Measurements from ENCODE around the gene SUPT4H1. TPM values are rescaled to one million over a fixed set of nuclear protein-coding genes. Genes with fewer than 3 reads are reported as not detected.

Gene SUPT4H1
- total and polyA plus RNA-seq, 3 donors from 2014 or later, result 59.3 to 98.5 (median 64.4) TPM

GRCh38 chr17:58315750-58316149 lies 36.3 kb downstream of the SUPT4H1 start:
- H3K36me3 ChIP-seq (ENCODE audit: low read depth, missing control alignments), result no peaks in the 10 kb centered on the region
- DNase-seq, result no peak
- H3K4me3 ChIP-seq, result no peak overlapping the region
- intact Hi-C loops (cut with DNase I; ENCODE audit: low total_unique reads), result no loop called here
- no peak overlapping the region for H3K27ac ChIP-seq
- no peaks in the 10 kb centered on the region for H3K9me3 ChIP-seq
- WGBS, 2 donors, result 92 to 95% methylated on average over 4 of the region's 4 CpGs
- H3K27me3 ChIP-seq, result no peaks in the 10 kb centered on the region
- TF ChIP-seq POLR2A (IDR thresholded peaks at IDR 0.05) (no peak), CTCF (IDR thresholded peaks at IDR 0.05) (no peak)
- no peaks in the 10 kb centered on the region for H3K4me1 ChIP-seq

- no peaks in the 10 kb centered on the region for H3K36me3 ChIP-seq (ENCODE audit: low read depth, missing control alignments)
- TF ChIP-seq POLR2A (IDR thresholded peaks at IDR 0.05), result no peak
- TF ChIP-seq CTCF (IDR thresholded peaks at IDR 0.05), result no peak
- H3K4me3 ChIP-seq, result no peak overlapping the region
- H3K4me1 ChIP-seq, result no peaks in the 10 kb centered on the region
- no peaks in the 10 kb centered on the region for H3K9me3 ChIP-seq
- no peak overlapping the region for H3K27ac ChIP-seq
- WGBS, 2 donors, result 93 to 95% methylated on average over 6 of the region's 6 CpGs
- intact Hi-C loops (cut with DNase I; ENCODE audit: low total_unique reads), result no loop called here
- no peaks in the 10 kb centered on the region for H3K27me3 ChIP-seq
- DNase-seq, result no peak
Measured at GRCh38 chr17:58315281-58315711, 36.7 kb downstream of the SUPT4H1 start.

- TF ChIP-seq CTCF (IDR thresholded peaks at IDR 0.05) (no peak), POLR2A (IDR thresholded peaks at IDR 0.05) (no peak)
- no peak overlapping the region for H3K4me3 ChIP-seq
- no peaks in the 10 kb centered on the region for H3K9me3 ChIP-seq
- H3K27ac ChIP-seq, result no peak overlapping the region
- no peaks in the 10 kb centered on the region for H3K27me3 ChIP-seq
- H3K36me3 ChIP-seq (ENCODE audit: low read depth, missing control alignments), result no peaks in the 10 kb centered on the region
- DNase-seq, result no peak
- 92 to 93% methylated on average over 6 of the region's 6 CpGs for WGBS, 2 donors
- intact Hi-C loops (cut with DNase I; ENCODE audit: low total_unique reads), result no loop called here
- no peaks in the 10 kb centered on the region for H3K4me1 ChIP-seq
Measured at GRCh38 chr17:58314706-58315015, 37.3 kb downstream of the SUPT4H1 start.

GRCh38 chr17:58313815-58314705 lies 37.9 kb downstream of the SUPT4H1 start:
- H3K27me3 ChIP-seq, result no peaks in the 10 kb centered on the region
- intact Hi-C loops (cut with DNase I; ENCODE audit: low total_unique reads), result no loop called here
- WGBS, 2 donors, result 82 to 88% methylated on average over 7 of the region's 7 CpGs
- no peaks in the 10 kb centered on the region for H3K4me1 ChIP-seq
- H3K4me3 ChIP-seq, result no peak overlapping the region
- no peaks in the 10 kb centered on the region for H3K9me3 ChIP-seq
- H3K27ac ChIP-seq, result no peak overlapping the region
- TF ChIP-seq POLR2A (IDR thresholded peaks at IDR 0.05) (no peak), CTCF (IDR thresholded peaks at IDR 0.05) (no peak)
- no peak for DNase-seq
- no peaks in the 10 kb centered on the region for H3K36me3 ChIP-seq (ENCODE audit: low read depth, missing control alignments)

- Histone ChIP-seq H3K36me3 (ENCODE audit: low read depth, missing control alignments) (no peaks in the 10 kb centered on the region), H3K9me3 (no peaks in the 10 kb centered on the region), H3K27me3 (no peaks in the 10 kb centered on the region), H3K4me1 (no peaks in the 10 kb centered on the region), H3K27ac (no peak overlapping the region), H3K4me3 (no peak overlapping the region)
- 60 to 63% methylated on average over 1 of the region's 1 CpG for WGBS, 2 donors
- no peak for DNase-seq
- TF ChIP-seq POLR2A (IDR thresholded peaks at IDR 0.05) (no peak), CTCF (IDR thresholded peaks at IDR 0.05) (no peak)
- intact Hi-C loops (cut with DNase I; ENCODE audit: low total_unique reads), result no loop called here
Measured at GRCh38 chr17:58312829-58313228, 39.2 kb downstream of the SUPT4H1 start.

Data from testis (tissue), 3 donors.